HepG2 (cell line): ENCODE measurements around the gene SRC.

Experiments used
- NFRKB ChIP-seq: fragments of 450-650 bp; IDR thresholded peaks from 2 replicates; pipeline ENCODE4 v1.6.1; 2017
- PRPF4 ChIP-seq: fragments of 200-400 bp; formaldehyde crosslinking; IDR thresholded peaks from 2 replicates; pipeline ENCODE4 v1.6.1; 2016; ENCODE audit warnings: low read length, low read depth; ENCODE audit not compliant: poor library complexity, severe bottlenecking
- RFX5 ChIP-seq: IDR thresholded peaks from 2 replicates; pipeline ENCODE4 v1.6.1; 2011; ENCODE audit warnings: low read depth, low read length, improper control_type of control experiment
- RXRA ChIP-seq: sonication (generic); formaldehyde crosslinking; IDR thresholded peaks from 2 replicates; pipeline ENCODE4 v1.5.1; 2020; ENCODE audit warnings: missing genetic modification reagents
- USF2 ChIP-seq, 2 experiments: sonication (generic) in 1 of 2; formaldehyde crosslinking in 1 of 2; IDR thresholded peaks; 2 replicates each; pipeline versions ENCODE4 v1.5.1 to v1.6.1; 2011 to 2020; ENCODE audit warnings: borderline replicate concordance in 1 of 2, low read depth in 1 of 2, low read length in 1 of 2, mild to moderate bottlenecking in 1 of 2, missing genetic modification reagents in 1 of 2, moderate library complexity in 1 of 2
- ZNF235 ChIP-seq: sonication (generic); formaldehyde crosslinking; IDR thresholded peaks from 2 replicates; pipeline ENCODE4 v1.8.1; 2023; ENCODE audit warnings: mild to moderate bottlenecking, missing genetic modification reagents, borderline replicate concordance
- TF ChIP-seq, protein P1 (sequence below): sonication (generic); formaldehyde crosslinking; IDR thresholded peaks from 2 replicates; pipeline ENCODE4 v1.8.1; 2023; ENCODE audit warnings: missing genetic modification reagents, mild to moderate bottlenecking, borderline replicate concordance

DNA sequence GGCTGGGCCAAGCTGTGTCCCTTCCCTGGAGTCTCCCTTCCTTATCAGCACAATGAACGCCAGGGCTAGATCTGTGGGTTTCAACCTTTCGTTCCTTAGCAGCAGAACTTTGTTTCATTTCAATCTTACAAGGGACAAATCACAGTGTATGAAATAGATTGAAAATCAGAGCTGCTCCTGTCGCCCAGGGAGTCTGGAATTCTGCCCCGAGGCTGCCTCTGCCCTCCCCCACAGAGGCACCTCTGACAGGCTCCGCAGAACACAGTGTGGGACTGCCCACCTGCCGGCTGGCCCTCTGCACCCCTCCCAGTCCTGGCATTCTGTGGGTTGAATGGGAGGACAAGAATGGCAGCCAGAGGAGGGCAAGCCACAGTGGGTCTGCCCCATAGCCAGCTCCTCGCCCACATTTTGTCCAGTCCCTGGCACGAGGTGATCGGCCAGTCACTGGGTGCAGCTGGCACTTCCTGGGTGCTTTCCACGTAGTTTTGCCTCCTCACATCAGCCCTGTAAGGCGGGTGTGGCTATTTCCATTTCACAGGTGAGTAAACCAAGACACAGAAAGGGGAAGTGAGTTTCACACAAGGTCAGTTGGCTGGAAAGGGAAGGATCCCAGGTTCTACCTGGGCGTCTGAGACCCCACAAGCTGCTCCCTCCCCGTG is 30.4 kb upstream of the SRC start:
- TF ChIP-seq USF2 (IDR thresholded peaks at IDR 0.05; ENCODE audit: low read depth, low read length) (no peak), USF2 (CRISPR knock-in tag; IDR thresholded peaks at IDR 0.05; ENCODE audit: borderline replicate concordance) (no peak), ZNF235 (CRISPR knock-in tag) (no peak), RFX5 (no peak), PRPF4 (no peak), NFRKB (no peak), RXRA (no peak)
- TF ChIP-seq, protein P1, sequence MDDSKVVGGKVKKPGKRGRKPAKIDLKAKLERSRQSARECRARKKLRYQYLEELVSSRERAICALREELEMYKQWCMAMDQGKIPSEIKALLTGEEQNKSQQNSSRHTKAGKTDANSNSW (CRISPR knock-in tag): no peak
